OCI-LY7 (cell line): ENCODE results near the gene MMP11.

Experiments used
- EZH2phosphoT487 ChIP-seq: fragments of 200-600 bp; sonication (generic); IDR thresholded peaks from 2 replicates; pipeline ENCODE4 v1.6.1; 2018; ENCODE audit warnings: low read depth, borderline replicate concordance, mild to moderate bottlenecking, mixed run types, antibody characterized with exemption, low read length, moderate library complexity, mixed read lengths
- TF ChIP-seq, protein P1 (sequence below): fragments of 200-600 bp; sonication (generic); conservative IDR thresholded peaks from 2 replicates; pipeline ENCODE4 v1.5.1; 2014; ENCODE audit warnings: mild to moderate bottlenecking, antibody characterized with exemption, low read length, moderate library complexity, mixed read lengths

- TF ChIP-seq, protein P1, sequence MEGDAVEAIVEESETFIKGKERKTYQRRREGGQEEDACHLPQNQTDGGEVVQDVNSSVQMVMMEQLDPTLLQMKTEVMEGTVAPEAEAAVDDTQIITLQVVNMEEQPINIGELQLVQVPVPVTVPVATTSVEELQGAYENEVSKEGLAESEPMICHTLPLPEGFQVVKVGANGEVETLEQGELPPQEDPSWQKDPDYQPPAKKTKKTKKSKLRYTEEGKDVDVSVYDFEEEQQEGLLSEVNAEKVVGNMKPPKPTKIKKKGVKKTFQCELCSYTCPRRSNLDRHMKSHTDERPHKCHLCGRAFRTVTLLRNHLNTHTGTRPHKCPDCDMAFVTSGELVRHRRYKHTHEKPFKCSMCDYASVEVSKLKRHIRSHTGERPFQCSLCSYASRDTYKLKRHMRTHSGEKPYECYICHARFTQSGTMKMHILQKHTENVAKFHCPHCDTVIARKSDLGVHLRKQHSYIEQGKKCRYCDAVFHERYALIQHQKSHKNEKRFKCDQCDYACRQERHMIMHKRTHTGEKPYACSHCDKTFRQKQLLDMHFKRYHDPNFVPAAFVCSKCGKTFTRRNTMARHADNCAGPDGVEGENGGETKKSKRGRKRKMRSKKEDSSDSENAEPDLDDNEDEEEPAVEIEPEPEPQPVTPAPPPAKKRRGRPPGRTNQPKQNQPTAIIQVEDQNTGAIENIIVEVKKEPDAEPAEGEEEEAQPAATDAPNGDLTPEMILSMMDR, result no peak
- no peak for TF ChIP-seq EZH2phosphoT487
Observed at GRCh38 chr22:23762842-23763578, 9.6 kb upstream of the MMP11 start, which contains the start of gene C22orf15.
